Smooth muscle cell (in vitro differentiated cells): ENCODE data around the gene NELL1. TPM values are rescaled to one million over a fixed set of nuclear protein-coding genes. Genes with fewer than 3 reads are reported as not detected.

Experiments
- DNase-seq: peaks from one replicate; lab custom pipeline; 2025; ENCODE audit not compliant: unreplicated experiment; lab: John Stamatoyannopoulos, UW
- H2AFZ ChIP-seq: fragments of 200-600 bp; sonication (generic); 2 replicates; pipeline ENCODE4 v1.6.0; 2016; ENCODE audit warnings: antibody characterized with exemption, low read depth, mild to moderate bottlenecking
- H3F3A ChIP-seq: fragments of 200-600 bp; sonication (generic); 2 replicates; pipeline ENCODE4 v1.6.0; 2017; ENCODE audit warnings: antibody characterized with exemption, low read depth
- H3K27ac ChIP-seq: fragments of 200-600 bp; sonication (generic); 2 replicates; pipeline ENCODE4 v1.5.1; 2016; ENCODE audit warnings: low read depth, mild to moderate bottlenecking
- H3K27me3 ChIP-seq: fragments of 200-600 bp; sonication (generic); 2 replicates; pipeline ENCODE4 v1.6.1; 2016; ENCODE audit warnings: low read depth, mild to moderate bottlenecking
- H3K36me3 ChIP-seq: fragments of 200-600 bp; sonication (generic); 2 replicates; pipeline ENCODE4 v1.5.1; 2016; ENCODE audit warnings: low read depth
- H3K4me1 ChIP-seq: fragments of 200-600 bp; sonication (generic); 2 replicates; pipeline ENCODE4 v1.5.1; 2016; ENCODE audit warnings: low read depth
- H3K4me2 ChIP-seq: fragments of 200-600 bp; sonication (generic); 2 replicates; pipeline ENCODE4 v1.6.0; 2016; ENCODE audit warnings: mild to moderate bottlenecking
- H3K4me3 ChIP-seq: fragments of 200-600 bp; sonication (generic); 2 replicates; pipeline ENCODE4 v1.5.1; 2016; ENCODE audit warnings: mild to moderate bottlenecking
- H3K79me2 ChIP-seq: fragments of 200-600 bp; sonication (generic); 2 replicates; pipeline ENCODE4 v1.6.0; 2016; ENCODE audit warnings: low read depth, mild to moderate bottlenecking
- H3K9ac ChIP-seq: fragments of 200-600 bp; sonication (generic); 2 replicates; pipeline ENCODE4 v1.6.0; 2016; ENCODE audit warnings: low read depth
- H3K9me3 ChIP-seq: fragments of 200-600 bp; sonication (generic); replicated peaks from 2 replicates; pipeline ENCODE4 v1.5.1; 2016; ENCODE audit warnings: low read depth
- H4K20me1 ChIP-seq: fragments of 200-600 bp; sonication (generic); 2 replicates; pipeline ENCODE4 v1.6.0; 2016; ENCODE audit warnings: low read depth
- CTCF ChIP-seq: fragments of 200-600 bp; sonication (generic); IDR thresholded peaks from 2 replicates; pipeline ENCODE4 v1.5.1; 2017; ENCODE audit warnings: borderline replicate concordance, mild to moderate bottlenecking, antibody characterized with exemption; ENCODE audit not compliant: insufficient read depth, poor library complexity, severe bottlenecking
- WGBS: methylation state at CpG from one replicate; pipeline ENCODE4 v1.1.7; 2016; ENCODE audit warnings: low lambda C conversion rate; 5-methylcytosine and 5-hydroxymethylcytosine counted together
- polyA plus RNA-seq: library from polyadenylated mRNA; unstranded; fragments of >200 nt; fragmentation: Nextera tagmentation; extraction: Ambion mirVana; gene quantifications from 2 replicates; pipeline ENCODE4 v1.2.1, GENCODE V29; 2016
- total RNA-seq: library from RNA; depleted of rRNA; stranded (reverse); fragments of >200 nt; gene quantifications from 2 replicates; pipeline ENCODE4 v1.2.3, GENCODE V29; 2014

The NELL1 gene
- total and polyA plus RNA-seq, 2 experiments from 2014 or later, result not detected

GRCh38 chr11:21369947-21370346 is 700.6 kb downstream of the NELL1 start:
- DNase-seq, result no peak
- H3K27me3 ChIP-seq, result peaks cover 9% of the 10 kb centered on the region
- H3K9me3 ChIP-seq, result no peaks in the 10 kb centered on the region
- no peaks in the 10 kb centered on the region for H3K79me2 ChIP-seq
- no peak overlapping the region for H3K4me3 ChIP-seq
- no peaks in the 10 kb centered on the region for H3K4me1 ChIP-seq
- H3F3A ChIP-seq, result no peaks in the 10 kb centered on the region
- H3K36me3 ChIP-seq, result no peaks in the 10 kb centered on the region
- H2AFZ ChIP-seq, result no peak overlapping the region
- 80% methylated on average over 1 of the region's 1 CpG for WGBS
- H4K20me1 ChIP-seq, result no peaks in the 10 kb centered on the region
- H3K9ac ChIP-seq, result no peak overlapping the region
- TF ChIP-seq CTCF, result no peak
- no peak overlapping the region for H3K27ac ChIP-seq
- H3K4me2 ChIP-seq, result no peak overlapping the region

- no peak for TF ChIP-seq CTCF
- peaks cover 9% of the 10 kb centered on the region for H3K27me3 ChIP-seq
- 90% methylated on average over 5 of the region's 5 CpGs for WGBS
- no peak overlapping the region for H3K9ac ChIP-seq
- no peaks in the 10 kb centered on the region for H3K36me3 ChIP-seq
- no peaks in the 10 kb centered on the region for H4K20me1 ChIP-seq
- no peaks in the 10 kb centered on the region for H3K79me2 ChIP-seq
- no peaks in the 10 kb centered on the region for H3K4me1 ChIP-seq
- DNase-seq, result no peak
- H2AFZ ChIP-seq, result no peak overlapping the region
- H3K9me3 ChIP-seq, result no peaks in the 10 kb centered on the region
- H3K27ac ChIP-seq, result no peak overlapping the region
- no peaks in the 10 kb centered on the region for H3F3A ChIP-seq
- no peak overlapping the region for H3K4me3 ChIP-seq
- H3K4me2 ChIP-seq, result no peak overlapping the region
These were observed 701.7 kb downstream of the NELL1 start for GRCh38 chr11:21371044-21371443.

GRCh38 chr11:21372672-21373071 is 703.3 kb downstream of the NELL1 start:
- Histone ChIP-seq H3K27me3 (peaks cover 9% of the 10 kb centered on the region), H3K27ac (no peak overlapping the region), H2AFZ (no peak overlapping the region), H4K20me1 (no peaks in the 10 kb centered on the region), H3K79me2 (no peaks in the 10 kb centered on the region), H3K4me2 (no peak overlapping the region), H3F3A (no peaks in the 10 kb centered on the region), H3K36me3 (no peaks in the 10 kb centered on the region), H3K9me3 (no peaks in the 10 kb centered on the region), H3K4me3 (no peak overlapping the region), H3K9ac (no peak overlapping the region), H3K4me1 (no peaks in the 10 kb centered on the region)
- 75% methylated on average over 1 of the region's 1 CpG for WGBS
- TF ChIP-seq CTCF, result no peak
- no peak for DNase-seq

- H3K4me2 ChIP-seq, result no peak overlapping the region
- no peak overlapping the region for H2AFZ ChIP-seq
- H4K20me1 ChIP-seq, result no peaks in the 10 kb centered on the region
- 78% methylated on average over 5 of the region's 5 CpGs for WGBS
- H3K36me3 ChIP-seq, result no peaks in the 10 kb centered on the region
- no peak for TF ChIP-seq CTCF
- DNase-seq, result no peak
- peaks cover 6% of the 10 kb centered on the region for H3K27me3 ChIP-seq
- H3K27ac ChIP-seq, result no peak overlapping the region
- no peak overlapping the region for H3K4me3 ChIP-seq
- no peak overlapping the region for H3K9ac ChIP-seq
- H3F3A ChIP-seq, result no peaks in the 10 kb centered on the region
- H3K4me1 ChIP-seq, result no peaks in the 10 kb centered on the region
- no peaks in the 10 kb centered on the region for H3K79me2 ChIP-seq
- no peaks in the 10 kb centered on the region for H3K9me3 ChIP-seq
These were observed 705.0 kb downstream of the NELL1 start for GRCh38 chr11:21374376-21374775.
